Activated CD8-positive, alpha-beta T cell treated with anti-CD3 and anti-CD28 coated beads for 36 hours (primary cell): ENCODE measurements around the gene CD226. TPM values are rescaled to one million over a fixed set of nuclear protein-coding genes. Genes with fewer than 3 reads are reported as not detected.
A peak's percentile ranks its signal among the peaks of the same experiment; 100 is the strongest.

Source experiments
- ATAC-seq: fragments of 200-7000 bp; cut with Tn5 transposase; one replicate; pipeline ENCODE4 v1.10.0; 2021; ENCODE audit warnings: mild to moderate bottlenecking, moderate library complexity
- CTCF ChIA-PET: fragments of 350-600 bp; sonication (Branson Sonifier 250); formaldehyde crosslinking; loops from one replicate; lab custom pipeline; 2021; ENCODE audit warnings: antibody characterized with exemption; lab: Charles Lee
- POLR2A ChIA-PET: fragments of 350-600 bp; sonication (Branson Sonifier 250); formaldehyde crosslinking; loops from one replicate; lab custom pipeline; 2021; ENCODE audit warnings: antibody characterized with exemption; lab: Charles Lee
- DNase-seq: peaks from one replicate; pipeline ENCODE4 v3.0.0-alpha.2; 2020
- H3K27ac Mint-ChIP-seq: one replicate; pipeline ENCODE4 v1.8.0; 2021; ENCODE audit warnings: mild to moderate bottlenecking, mixed read lengths
- H3K27me3 Mint-ChIP-seq: one replicate; pipeline ENCODE4 v1.8.0; 2021; ENCODE audit warnings: mixed read lengths
- H3K36me3 Mint-ChIP-seq: one replicate; pipeline ENCODE4 v1.8.0; 2021; ENCODE audit warnings: low read depth, mixed read lengths
- H3K4me1 Mint-ChIP-seq: one replicate; pipeline ENCODE4 v1.8.0; 2021; ENCODE audit warnings: low read depth, mixed read lengths
- H3K4me3 Mint-ChIP-seq: one replicate; pipeline ENCODE4 v1.8.0; 2021; ENCODE audit warnings: mild to moderate bottlenecking, moderate library complexity, mixed read lengths
- H3K9me3 Mint-ChIP-seq: one replicate; pipeline ENCODE4 v1.8.0; 2021; ENCODE audit warnings: mixed read lengths
- intact Hi-C: fragments of 100-400 bp; cut with micrococcal nuclease; formaldehyde crosslinking; loops from one replicate; pipeline ENCODE4 v1.10.0; 2022
- total RNA-seq, 2 experiments: library from RNA; stranded (reverse); gene quantifications; one replicate each; pipeline ENCODE4 v1.2.3, GENCODE V29; 2021
- TF ChIP-seq, protein P1 (sequence below): fragments of 200-600 bp; IDR thresholded peaks from one replicate; pipeline ENCODE4 v1.8.0; 2022; ENCODE audit warnings: antibody characterized with exemption, mild to moderate bottlenecking

Gene CD226
- total RNA-seq, 2 experiments from 2014 or later, result 41.5 to 41.7 TPM

DNA sequence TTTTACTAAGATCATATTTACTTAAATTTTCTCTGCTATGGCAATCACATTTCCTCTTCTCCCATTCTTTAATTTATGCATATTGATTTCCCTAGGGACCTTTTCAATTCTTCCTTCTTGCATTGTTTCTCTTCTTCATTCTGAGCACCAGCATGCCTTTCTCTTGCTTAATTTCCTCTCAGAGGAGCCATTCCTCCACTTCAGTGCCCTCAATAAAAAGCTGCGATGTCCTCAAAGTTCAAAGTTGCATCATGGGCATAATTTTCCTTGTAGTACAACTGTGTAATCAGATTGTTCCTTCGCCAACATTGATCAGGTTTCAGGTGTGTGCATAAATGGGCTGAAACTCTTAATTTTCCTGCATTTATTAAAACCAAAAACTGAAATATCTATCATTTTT lies 21.8 kb upstream of the CD226 start:
- no peak for ATAC-seq
- Mint-ChIP-seq H3K36me3 (peaks cover 2% of the 10 kb centered on the region), H3K4me1 (peaks cover 18% of the 10 kb centered on the region), H3K27me3 (no peaks in the 10 kb centered on the region), H3K27ac (no peak overlapping the region), H3K4me3 (no peak overlapping the region), H3K9me3 (peaks cover 8% of the 10 kb centered on the region)
- intact Hi-C loops, result no loop called here
- TF ChIP-seq, protein P1, sequence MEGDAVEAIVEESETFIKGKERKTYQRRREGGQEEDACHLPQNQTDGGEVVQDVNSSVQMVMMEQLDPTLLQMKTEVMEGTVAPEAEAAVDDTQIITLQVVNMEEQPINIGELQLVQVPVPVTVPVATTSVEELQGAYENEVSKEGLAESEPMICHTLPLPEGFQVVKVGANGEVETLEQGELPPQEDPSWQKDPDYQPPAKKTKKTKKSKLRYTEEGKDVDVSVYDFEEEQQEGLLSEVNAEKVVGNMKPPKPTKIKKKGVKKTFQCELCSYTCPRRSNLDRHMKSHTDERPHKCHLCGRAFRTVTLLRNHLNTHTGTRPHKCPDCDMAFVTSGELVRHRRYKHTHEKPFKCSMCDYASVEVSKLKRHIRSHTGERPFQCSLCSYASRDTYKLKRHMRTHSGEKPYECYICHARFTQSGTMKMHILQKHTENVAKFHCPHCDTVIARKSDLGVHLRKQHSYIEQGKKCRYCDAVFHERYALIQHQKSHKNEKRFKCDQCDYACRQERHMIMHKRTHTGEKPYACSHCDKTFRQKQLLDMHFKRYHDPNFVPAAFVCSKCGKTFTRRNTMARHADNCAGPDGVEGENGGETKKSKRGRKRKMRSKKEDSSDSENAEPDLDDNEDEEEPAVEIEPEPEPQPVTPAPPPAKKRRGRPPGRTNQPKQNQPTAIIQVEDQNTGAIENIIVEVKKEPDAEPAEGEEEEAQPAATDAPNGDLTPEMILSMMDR, result no peak
- no peak for DNase-seq
- CTCF ChIA-PET, result no interaction called here
- POLR2A ChIA-PET, result no interaction called here

DNA sequence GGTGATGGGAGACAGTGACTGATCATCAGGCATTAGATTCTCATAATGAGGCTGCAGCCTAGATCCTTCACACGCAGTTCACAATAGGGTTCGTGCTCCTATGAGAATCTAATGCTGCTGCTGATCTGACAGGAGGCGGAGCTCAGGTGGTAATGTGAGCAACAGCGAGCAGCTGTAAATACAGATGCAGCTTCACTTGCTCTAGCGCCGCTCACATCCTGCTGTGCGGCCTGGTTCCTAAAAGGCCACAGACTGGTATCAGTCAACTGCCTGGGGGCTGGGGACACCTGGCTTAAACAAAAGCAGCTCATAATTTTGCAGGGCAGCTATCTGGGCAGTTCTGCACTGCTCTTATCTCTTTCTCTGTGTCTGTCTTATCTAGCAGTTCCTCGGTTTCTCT lies 20.4 kb upstream of the CD226 start:
- ChIA-PET CTCF (interaction anchor here (1.1 kb wide), 1 partner anchor 9 kb away, joined by 7 read pairs; no protein-coding TSS in a partner anchor), POLR2A (interaction anchor here (0.6 to 1.3 kb wide), 4 partner anchors 10 to 1285 kb away, joined by 3 to 4 read pairs (median 3); no protein-coding TSS in a partner anchor)
- intact Hi-C loops, result no loop called here
- peak; percentile 74 for DNase-seq
- peaks cover 2% of the 10 kb centered on the region for H3K36me3 Mint-ChIP-seq
- ATAC-seq, result peak; percentile 98
- TF ChIP-seq, protein P1, result no peak
- H3K27me3 Mint-ChIP-seq, result no peaks in the 10 kb centered on the region
- no peak overlapping the region for H3K27ac Mint-ChIP-seq
- H3K4me1 Mint-ChIP-seq, result peaks cover 18% of the 10 kb centered on the region
- H3K4me3 Mint-ChIP-seq, result no peak overlapping the region
- peaks cover 8% of the 10 kb centered on the region for H3K9me3 Mint-ChIP-seq

DNA sequence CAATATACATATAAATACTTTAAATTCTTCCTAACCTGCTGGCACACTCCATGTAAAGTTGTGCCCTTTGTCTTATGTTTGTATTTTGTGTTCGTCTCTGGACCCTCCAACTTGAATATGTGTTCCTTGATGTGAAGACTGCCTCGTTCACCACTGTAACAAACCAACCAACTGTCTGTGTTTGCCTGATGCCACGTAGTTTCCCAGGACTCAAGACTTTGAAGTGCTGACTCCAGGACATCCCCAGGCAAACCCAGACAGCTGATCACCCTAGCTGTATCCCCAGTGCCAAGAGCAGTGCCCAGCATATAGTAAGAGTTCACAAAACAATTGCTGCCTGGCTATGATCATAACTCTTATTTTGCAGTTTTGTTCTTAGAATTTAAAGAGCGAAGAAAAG lies 15.5 kb upstream of the CD226 start:
- Mint-ChIP-seq H3K36me3 (no peaks in the 10 kb centered on the region), H3K4me1 (peaks cover 13% of the 10 kb centered on the region), H3K27ac (no peak overlapping the region), H3K4me3 (no peak overlapping the region), H3K27me3 (no peaks in the 10 kb centered on the region), H3K9me3 (no peaks in the 10 kb centered on the region)
- ATAC-seq (no peak), DNase-seq (no peak)
- TF ChIP-seq, protein P1, result no peak
- CTCF ChIA-PET, result no interaction called here
- intact Hi-C loops, result no loop called here
- POLR2A ChIA-PET, result no interaction called here

DNA sequence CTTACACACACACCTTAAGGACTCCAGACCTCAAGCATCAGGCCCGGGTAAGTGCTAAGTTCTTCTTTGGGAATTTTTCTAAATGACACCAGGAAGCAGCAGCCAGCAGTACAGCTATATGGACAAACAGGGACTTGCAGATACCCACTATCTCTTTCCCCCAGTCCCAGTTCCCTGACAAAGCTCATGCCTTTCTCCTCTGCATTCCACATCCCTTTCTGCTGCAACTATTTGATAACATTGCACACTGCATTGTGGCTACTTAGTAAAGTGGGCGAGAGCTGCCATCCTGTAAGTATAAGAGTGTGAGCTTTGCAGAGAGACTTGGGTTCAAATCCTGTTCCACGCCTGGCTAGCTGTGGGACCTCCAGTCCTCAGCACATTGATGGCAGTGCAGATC lies 14.0 kb upstream of the CD226 start:
- POLR2A ChIA-PET, result no interaction called here
- peaks cover 1% of the 10 kb centered on the region for H3K4me1 Mint-ChIP-seq
- H3K27me3 Mint-ChIP-seq, result no peaks in the 10 kb centered on the region
- no peak for DNase-seq
- H3K36me3 Mint-ChIP-seq, result no peaks in the 10 kb centered on the region
- H3K4me3 Mint-ChIP-seq, result no peak overlapping the region
- no peaks in the 10 kb centered on the region for H3K9me3 Mint-ChIP-seq
- intact Hi-C loops, result no loop called here
- no peak for ATAC-seq
- TF ChIP-seq, protein P1, result no peak
- no peak overlapping the region for H3K27ac Mint-ChIP-seq
- CTCF ChIA-PET, result no interaction called here

DNA sequence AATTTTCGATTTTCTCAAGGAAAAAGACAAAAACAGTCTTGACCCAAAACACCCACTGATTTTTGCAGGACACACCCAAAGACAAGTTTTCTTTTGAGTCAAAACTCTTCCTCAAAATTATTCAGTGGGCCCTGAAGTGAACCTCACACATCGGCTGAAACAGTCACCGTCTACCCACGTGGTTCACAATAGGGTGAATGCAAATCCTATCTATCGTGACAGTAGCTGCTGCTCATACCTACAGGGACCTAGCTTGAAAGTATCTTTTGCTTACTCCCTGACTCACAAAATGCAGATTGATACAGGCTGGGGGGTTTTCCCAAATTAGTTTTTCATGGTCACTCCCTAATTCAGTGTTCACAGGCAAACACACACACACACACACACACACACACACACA lies 10.7 kb upstream of the CD226 start:
- Mint-ChIP-seq H3K4me3 (no peak overlapping the region), H3K9me3 (no peaks in the 10 kb centered on the region), H3K4me1 (peaks cover 7% of the 10 kb centered on the region), H3K36me3 (peaks cover 3% of the 10 kb centered on the region), H3K27me3 (no peaks in the 10 kb centered on the region), H3K27ac (peak overlapping the region; percentile 40)
- ChIA-PET POLR2A (interaction anchor here (0.8 to 1.3 kb wide), 4 partner anchors 9 to 21 kb away, joined by 3 to 5 read pairs (median 4); no protein-coding TSS in a partner anchor), CTCF (interaction anchor here (0.8 to 2.4 kb wide), 7 partner anchors 10 to 120 kb away, joined by 3 to 10 read pairs (median 3); no protein-coding TSS in a partner anchor)
- DNase-seq, result peak; percentile 61
- intact Hi-C loops, result no loop called here
- TF ChIP-seq, protein P1, result no peak
- ATAC-seq, result peak; percentile 84
